ENCODE results near the gene APPL2.

APPL2 gene

GRCh38 chr12:105222284-105222655 is 13.7 kb downstream of the APPL2 start:
- DNase-seq, result no peak

DNA sequence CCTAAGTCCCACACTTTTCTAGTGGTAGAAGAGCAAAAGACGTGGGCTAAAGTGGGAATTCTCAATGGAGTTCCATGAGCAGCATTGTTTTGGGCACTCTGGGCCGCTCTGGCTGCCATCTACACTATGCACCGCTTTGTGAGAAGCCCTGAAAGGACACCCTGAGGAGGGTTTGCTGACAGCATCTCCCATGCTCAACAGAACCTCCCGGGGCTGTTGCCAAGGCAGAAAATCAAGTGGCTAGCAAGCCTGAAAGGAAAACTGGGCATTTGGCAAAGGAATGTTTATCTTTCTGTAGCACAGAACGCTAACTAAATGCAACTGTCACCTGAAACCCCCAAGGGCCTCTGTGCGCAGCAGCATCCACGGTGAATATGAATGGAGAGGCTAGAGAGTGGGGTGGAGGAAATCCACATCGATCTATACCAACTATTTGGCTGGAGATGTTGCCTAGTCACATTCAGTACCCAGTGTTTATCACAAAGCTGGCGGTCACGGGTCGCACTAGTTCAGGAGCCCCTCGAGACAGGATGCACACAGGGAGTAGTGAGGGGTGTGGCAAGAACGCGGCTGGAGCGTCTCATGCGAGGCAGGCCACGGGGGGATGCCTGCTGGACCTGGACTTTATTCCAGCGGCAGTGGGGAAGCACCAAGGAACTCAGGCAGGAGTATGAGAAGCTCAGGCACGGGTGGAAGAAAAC is 14.2 kb downstream of the APPL2 start:
- DNase-seq, result no peak

- DNase-seq, result no peak
Measured at GRCh38 chr12:105220929-105221290, 15.1 kb downstream of the APPL2 start.

DNA sequence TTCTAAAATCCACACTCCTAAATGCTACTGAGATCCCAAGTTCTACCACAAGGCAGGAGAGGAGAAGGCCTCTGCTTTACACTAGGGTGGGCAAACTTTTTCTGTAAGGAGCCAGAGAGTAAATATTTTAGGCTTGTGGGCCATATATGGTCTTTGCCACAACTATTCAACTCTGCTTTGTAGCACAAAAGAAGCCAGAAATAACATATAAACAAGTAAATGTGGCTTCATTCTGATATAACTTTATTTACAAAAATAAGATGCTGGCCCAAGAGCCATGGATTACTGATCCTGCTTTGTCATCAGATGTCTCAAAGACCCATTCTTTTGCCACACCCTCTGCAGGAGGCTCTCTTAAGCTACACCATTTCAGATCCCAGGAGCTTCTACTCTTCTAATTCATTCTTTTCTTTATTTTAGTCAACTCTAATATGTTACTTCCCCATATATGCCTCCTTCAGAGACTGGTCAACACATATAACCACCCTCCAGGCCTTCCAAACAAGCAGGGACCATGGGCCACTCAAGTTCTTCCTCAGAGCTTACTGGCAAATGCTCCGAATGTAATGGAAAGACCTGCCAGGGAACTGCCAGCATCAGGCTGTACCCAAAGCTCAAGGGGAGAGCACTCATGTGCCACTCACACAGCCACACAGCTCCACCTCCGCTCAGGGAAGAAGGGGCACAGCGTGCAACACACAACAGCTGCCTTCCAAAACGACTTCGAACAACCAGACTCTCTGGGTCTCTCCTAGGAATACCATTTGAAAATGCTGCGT is 15.6 kb downstream of the APPL2 start:
- no peak for DNase-seq

- no peak for DNase-seq
Measured at GRCh38 chr12:105219261-105220028, 16.5 kb downstream of the APPL2 start.

DNA sequence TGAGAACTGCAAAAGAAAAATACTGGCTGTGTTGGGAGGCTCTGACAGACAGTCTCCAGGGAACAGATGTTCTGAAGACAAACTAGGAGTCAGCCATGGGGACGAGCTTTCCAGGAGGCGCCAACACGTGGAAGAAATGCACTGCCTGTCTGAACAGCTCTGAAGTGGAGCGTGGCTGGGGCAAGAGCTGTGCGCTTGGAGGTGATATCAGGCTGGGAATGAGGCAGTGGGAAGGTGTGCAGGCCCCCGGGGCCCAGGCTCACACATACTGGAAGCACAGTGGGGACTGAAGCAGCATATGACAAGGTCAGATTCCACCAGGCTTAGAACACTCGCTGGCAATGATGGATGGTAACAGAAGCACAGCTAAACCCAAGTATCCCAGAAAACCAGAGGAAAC is 17.5 kb downstream of the APPL2 start:
- DNase-seq, result no peak

DNA sequence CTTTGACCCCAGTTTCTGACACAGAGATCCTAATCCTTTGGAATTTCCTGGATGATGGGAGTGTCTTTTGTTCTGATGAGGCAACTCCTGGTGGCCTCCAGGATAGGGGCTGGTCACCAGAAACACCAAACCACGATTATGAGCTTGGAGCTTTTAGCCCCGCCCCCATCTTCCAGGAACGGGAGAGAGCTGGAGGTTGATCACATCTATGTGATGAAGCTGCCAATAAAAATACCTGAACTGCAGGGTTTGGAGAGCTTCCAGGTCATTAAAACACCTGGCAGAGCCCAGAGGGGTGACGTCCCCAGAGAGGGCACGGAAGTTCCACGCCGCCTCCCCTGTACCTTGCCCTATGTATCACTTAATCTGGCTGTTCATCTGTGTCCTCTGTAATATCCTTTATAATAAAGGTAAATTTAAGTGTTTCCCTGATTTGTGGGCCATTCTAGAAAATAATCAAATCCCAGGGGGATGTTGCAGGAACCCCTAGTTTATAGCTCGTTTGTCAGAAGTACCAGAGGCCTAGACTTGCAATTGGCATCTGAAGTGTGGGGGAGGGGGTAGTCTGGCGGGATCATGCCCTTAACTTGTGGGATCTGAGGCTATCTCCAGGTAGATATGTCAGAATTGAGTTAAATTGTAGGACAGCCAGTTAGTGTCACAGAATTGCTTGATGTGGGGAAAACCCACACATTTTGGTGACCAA is 21.2 kb downstream of the APPL2 start:
- DNase-seq, result no peak

GRCh38 chr12:105214148-105214547 is 21.8 kb downstream of the APPL2 start:
- no peak for DNase-seq

DNA sequence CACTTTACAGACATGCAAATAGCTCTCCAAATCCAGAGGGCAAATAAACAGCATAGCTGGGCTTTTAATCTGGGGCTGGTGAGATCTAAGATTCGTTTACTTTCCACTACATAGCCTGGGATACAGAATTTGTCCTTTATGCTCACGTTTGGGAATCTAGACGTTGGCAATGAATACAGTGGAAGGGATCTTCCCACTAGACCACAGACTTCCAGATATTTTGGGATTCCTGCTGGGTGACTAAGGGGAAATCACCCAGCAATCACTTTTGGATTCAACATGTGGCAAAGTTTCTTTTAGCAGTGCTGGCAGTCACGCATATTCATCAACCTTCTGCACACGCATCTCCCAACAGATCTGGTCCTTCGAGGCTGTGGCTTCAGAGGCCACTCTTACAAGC is 23.5 kb downstream of the APPL2 start:
- DNase-seq, result no peak

DNA sequence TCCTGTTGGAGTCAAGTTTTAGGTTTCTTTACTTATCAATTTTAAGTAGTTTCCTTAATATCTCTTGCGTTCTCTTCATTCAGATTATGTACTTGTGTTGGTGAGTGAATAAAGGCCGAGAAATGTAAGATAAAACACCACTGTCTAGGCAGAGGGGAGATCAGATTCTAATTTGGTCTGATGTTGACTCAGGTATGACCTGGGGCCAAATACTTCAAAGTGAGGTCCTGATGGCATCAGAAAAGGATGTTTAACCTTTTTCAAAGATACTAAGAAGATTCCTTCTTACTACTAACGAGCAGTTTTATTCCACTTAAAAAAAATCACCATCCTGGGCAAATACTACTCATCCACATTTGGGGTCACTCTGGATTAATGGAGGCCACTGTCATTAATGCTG is 26.9 kb downstream of the APPL2 start:
- DNase-seq, result no peak

DNA sequence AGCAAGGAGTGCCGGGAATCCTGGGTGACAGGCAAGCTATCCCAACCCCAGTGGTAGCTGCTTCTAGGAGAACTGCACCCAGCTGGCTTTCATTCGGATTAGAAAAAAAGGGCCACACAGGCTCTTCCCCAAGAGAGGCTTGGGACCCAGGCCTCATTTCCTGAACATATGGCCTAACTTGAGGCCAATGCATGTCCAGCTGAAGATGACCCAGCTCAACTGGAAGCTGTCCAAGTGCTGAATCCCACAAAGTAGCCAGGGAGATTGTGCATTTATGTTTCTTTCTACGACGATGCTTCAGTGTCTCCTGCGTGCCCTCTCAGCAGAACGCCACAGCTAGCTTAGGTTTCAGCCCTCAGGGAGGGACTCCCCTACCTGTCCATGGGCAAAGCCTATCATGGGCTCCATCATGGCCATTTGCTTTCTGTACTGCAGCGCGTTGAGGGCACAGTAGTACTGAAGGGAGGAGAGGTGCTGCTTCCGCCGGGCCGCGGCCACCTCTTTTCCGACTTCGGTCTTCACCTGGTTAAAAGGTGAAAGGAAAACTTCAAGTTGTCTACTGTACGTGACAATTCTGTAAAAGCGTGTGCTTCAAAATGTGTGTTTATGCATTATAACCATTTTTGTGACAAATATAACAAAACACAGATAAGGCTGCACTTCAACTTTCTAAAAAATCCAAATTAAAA is 29.1 kb downstream of the APPL2 start:
- no peak for DNase-seq

DNA sequence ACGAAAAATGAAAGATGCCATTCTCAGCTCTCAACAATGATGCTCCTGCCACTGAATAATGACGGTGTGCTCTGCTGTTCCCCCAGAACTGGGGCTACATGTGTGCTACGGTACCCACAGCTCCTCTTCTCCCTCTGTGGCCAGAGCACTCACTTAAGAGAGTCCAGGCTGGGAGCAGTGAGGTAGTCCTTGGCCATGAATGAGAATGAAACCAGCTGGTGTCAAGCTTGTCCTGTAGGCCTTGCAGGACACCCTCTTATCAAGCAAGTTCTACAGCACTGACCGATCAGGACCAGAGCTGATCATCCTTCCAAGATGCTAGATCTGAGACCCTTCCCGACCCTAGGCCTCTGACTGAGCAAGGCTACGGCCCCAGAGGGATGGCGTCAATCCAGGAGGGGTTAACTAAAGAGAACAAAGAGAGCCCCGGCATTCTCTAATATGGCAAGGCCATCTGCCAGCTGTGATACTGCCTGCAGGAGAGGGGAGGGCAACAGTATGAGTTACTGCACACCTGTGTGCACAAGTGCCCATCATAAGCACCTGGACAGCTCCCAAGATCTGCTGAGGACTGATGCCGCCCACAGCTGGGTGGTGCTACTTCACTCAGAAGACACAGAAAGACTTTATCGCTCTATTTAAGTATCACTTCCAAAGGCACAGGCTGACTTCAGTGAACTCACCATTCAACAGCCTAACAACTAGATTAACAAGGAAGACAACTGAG is 30.5 kb downstream of the APPL2 start:
- no peak for DNase-seq

DNA sequence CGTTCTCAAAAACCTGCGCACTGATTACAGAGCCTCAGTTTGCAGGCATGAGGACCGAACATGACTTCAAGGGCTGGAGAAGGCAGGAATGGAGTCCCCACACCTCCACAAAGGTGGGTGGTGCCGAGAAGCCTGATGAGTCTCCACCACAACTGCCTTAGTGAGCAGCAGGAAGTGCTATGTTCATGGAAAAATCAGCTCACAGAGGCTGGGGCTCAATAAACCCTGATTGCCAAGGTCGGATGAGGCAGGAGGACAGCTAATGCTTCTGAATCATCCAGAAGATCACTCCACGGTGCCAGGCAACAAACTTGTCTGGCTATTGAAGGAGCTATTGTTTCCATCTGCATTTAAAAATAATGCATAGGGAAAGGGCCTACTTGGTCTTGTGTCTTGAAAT is 31.1 kb downstream of the APPL2 start:
- no peak for DNase-seq

- no peak for DNase-seq
Measured at GRCh38 chr12:105204127-105204526, 31.8 kb downstream of the APPL2 start.

GRCh38 chr12:105202202-105202601 is 33.8 kb downstream of the APPL2 start:
- no peak for DNase-seq

- no peak for DNase-seq
Measured at GRCh38 chr12:105201299-105201698, 34.7 kb downstream of the APPL2 start.

GRCh38 chr12:105200385-105200784 is 35.6 kb downstream of the APPL2 start:
- DNase-seq, result no peak

DNA sequence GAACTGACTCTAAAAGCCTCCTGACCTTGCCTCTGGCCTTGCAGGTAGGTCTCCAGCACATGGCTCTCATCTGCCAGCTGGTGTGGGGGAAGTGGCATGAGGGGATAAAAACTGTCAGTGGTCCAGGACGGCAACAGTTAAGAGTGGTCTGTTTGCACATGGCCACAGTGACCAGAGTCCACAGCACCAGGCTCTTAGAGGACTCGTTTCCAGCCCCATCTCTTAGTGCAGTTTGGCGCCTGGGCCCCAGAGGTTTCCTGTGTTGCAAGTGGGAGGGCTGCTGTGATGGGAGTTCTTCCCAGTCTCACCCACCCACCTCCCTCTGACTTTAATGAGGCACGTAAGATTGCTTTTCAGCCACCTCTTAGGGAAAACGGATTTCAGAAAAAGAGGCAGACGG is 37.0 kb downstream of the APPL2 start:
- DNase-seq, result no peak

- no peak for DNase-seq
Measured at GRCh38 chr12:105196090-105196489, 39.9 kb downstream of the APPL2 start.

DNA sequence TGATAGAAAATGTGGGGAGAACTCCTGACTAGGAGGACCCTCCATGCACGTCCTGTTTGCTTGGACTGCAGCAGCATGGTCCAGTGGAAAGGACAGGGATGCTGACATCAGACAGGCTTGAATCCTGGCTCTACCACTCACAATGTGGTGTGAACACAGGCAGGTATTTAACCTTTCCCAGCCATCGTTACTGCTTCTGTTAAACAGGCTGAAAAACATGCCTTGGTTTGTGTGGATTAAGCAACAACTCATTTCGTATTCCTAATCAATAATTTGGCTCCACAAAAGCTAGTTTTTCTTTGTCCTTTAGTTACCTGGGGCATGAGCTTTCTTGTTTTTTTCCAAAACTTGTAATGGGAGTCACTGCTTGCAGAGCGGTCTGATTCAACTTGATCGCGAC is 41.0 kb downstream of the APPL2 start:
- DNase-seq, result no peak

GRCh38 chr12:105192624-105193225 is 43.2 kb downstream of the APPL2 start:
- DNase-seq, result no peak

DNA sequence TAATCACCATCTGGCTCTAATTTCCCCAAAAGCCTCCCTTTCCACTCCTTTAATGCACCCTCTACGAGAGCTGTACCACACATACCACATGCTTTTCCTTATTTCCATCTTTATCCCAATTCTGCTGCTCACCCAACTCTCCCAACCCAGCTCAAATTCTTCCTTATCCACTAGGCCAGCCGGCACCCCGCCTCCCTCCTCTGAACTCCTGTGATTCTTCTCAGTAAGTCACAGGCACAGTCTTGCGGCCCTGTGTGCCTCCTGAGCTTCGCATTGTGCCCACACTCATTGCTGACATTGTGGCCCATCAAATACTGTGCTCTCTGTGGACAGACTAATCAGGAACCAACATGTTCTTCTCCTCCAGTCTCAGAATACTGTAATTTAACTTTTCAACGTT is 45.4 kb downstream of the APPL2 start:
- no peak for DNase-seq
